ENCODE data around the gene TAF11L2.
"Not testable (repeated sequence)": the region's sequence is repeated elsewhere in the genome, so short reads cannot be mapped to it uniquely, and the experiment has no call there.

DNA sequence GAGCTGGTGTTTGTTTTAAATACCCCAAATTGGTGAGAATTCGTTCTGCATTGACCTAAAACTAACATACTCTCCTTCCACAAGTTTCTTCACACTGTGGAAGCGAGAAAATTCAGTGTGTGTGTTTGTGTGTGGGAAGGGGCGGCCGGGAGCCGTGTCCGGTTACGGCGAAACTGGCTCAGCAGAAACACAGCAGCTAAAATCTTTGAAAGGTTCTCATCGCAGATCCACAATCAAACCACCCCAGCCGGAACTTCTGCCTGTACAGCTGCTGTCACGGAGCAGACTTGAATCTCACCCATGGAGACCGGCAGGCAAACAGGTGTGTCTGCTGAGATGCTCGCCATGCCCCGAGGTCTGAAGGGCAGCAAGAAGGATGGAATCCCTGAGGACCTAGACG, 20.0 kb downstream of the TAF11L2 start, which contains the start of gene TAF11L3:
- TF ChIP-seq, protein P1, sequence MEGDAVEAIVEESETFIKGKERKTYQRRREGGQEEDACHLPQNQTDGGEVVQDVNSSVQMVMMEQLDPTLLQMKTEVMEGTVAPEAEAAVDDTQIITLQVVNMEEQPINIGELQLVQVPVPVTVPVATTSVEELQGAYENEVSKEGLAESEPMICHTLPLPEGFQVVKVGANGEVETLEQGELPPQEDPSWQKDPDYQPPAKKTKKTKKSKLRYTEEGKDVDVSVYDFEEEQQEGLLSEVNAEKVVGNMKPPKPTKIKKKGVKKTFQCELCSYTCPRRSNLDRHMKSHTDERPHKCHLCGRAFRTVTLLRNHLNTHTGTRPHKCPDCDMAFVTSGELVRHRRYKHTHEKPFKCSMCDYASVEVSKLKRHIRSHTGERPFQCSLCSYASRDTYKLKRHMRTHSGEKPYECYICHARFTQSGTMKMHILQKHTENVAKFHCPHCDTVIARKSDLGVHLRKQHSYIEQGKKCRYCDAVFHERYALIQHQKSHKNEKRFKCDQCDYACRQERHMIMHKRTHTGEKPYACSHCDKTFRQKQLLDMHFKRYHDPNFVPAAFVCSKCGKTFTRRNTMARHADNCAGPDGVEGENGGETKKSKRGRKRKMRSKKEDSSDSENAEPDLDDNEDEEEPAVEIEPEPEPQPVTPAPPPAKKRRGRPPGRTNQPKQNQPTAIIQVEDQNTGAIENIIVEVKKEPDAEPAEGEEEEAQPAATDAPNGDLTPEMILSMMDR (IDR thresholded peaks at IDR 0.05): not testable (repeated sequence)
- TF ChIP-seq POLR2AphosphoS5, EP300, POLR2A (IDR thresholded peaks at IDR 0.05): not testable (repeated sequence)
